Astrocyte (in vitro differentiated cells and primary cell): ENCODE data around the gene SCCPDH. TPM values are rescaled to one million over a fixed set of nuclear protein-coding genes. Genes with fewer than 3 reads are reported as not detected.

ENCODE experiments used
- DNase-seq: peaks from one replicate; pipeline ENCODE4 v3.0.0-alpha.2; 2010; ENCODE audit warnings: low read depth
- FAIRE-seq: peaks from 2 replicates; lab custom pipeline; 2011; peaks lifted over from hg19 to GRCh38; lab: Jason Lieb, UNC
- H2AFZ ChIP-seq: 2 replicates; pipeline ENCODE4 v1.6.0; 2012; ENCODE audit warnings: low read depth, low read length, inconsistent platforms
- H3K27ac ChIP-seq: 2 replicates; pipeline ENCODE4 v1.5.1; 2011; ENCODE audit warnings: low read depth, low read length, inconsistent platforms
- H3K27me3 ChIP-seq: 2 replicates; pipeline ENCODE4 v1.6.0; 2011; ENCODE audit warnings: low read length, inconsistent platforms; ENCODE audit not compliant: insufficient read depth
- H3K36me3 ChIP-seq: 2 replicates; pipeline ENCODE4 v1.5.1; 2011; ENCODE audit warnings: low read length, inconsistent platforms; ENCODE audit not compliant: insufficient read depth
- H3K4me1 ChIP-seq: 2 replicates; pipeline ENCODE4 v1.5.1; 2011; ENCODE audit warnings: low read length, inconsistent platforms; ENCODE audit not compliant: insufficient read depth
- H3K4me2 ChIP-seq: 2 replicates; pipeline ENCODE4 v1.6.0; 2012; ENCODE audit warnings: low read length, inconsistent platforms
- H3K4me3 ChIP-seq: 2 replicates; pipeline ENCODE4 v1.5.1; 2011; ENCODE audit warnings: low read depth, mild to moderate bottlenecking, low read length, inconsistent platforms; ENCODE audit not compliant: insufficient read depth
- H3K79me2 ChIP-seq: 2 replicates; pipeline ENCODE4 v1.6.0; 2012; ENCODE audit warnings: mild to moderate bottlenecking, low read length, inconsistent platforms; ENCODE audit not compliant: insufficient read depth
- H3K9ac ChIP-seq: 2 replicates; pipeline ENCODE4 v1.6.0; 2012; ENCODE audit warnings: mild to moderate bottlenecking, low read length, inconsistent platforms
- H3K9me3 ChIP-seq: 2 replicates; pipeline ENCODE4 v1.5.1; 2012; ENCODE audit warnings: low read depth, mild to moderate bottlenecking, low read length, inconsistent platforms; ENCODE audit not compliant: insufficient read depth
- H4K20me1 ChIP-seq: 2 replicates; pipeline ENCODE4 v1.6.0; 2012; ENCODE audit warnings: low read length, inconsistent platforms; ENCODE audit not compliant: insufficient read depth
- H3K27ac Mint-ChIP-seq: one replicate; pipeline ENCODE4 v1.8.0; 2021; ENCODE audit warnings: mild to moderate bottlenecking, mixed read lengths; ENCODE audit not compliant: unreplicated experiment
- H3K27me3 Mint-ChIP-seq: one replicate; pipeline ENCODE4 v1.8.0; 2021; ENCODE audit warnings: low read depth, mixed read lengths; ENCODE audit not compliant: unreplicated experiment
- H3K36me3 Mint-ChIP-seq: one replicate; pipeline ENCODE4 v1.8.0; 2021; ENCODE audit warnings: low read depth, mixed read lengths; ENCODE audit not compliant: unreplicated experiment
- H3K4me1 Mint-ChIP-seq: one replicate; pipeline ENCODE4 v1.8.0; 2021; ENCODE audit warnings: low read depth, mixed read lengths; ENCODE audit not compliant: unreplicated experiment
- H3K4me3 Mint-ChIP-seq: one replicate; pipeline ENCODE4 v1.8.0; 2021; ENCODE audit warnings: mild to moderate bottlenecking, moderate library complexity, mixed read lengths; ENCODE audit not compliant: unreplicated experiment
- H3K9me3 Mint-ChIP-seq: one replicate; pipeline ENCODE4 v1.8.0; 2021; ENCODE audit warnings: mild to moderate bottlenecking, mixed read lengths; ENCODE audit not compliant: unreplicated experiment
- EZH2 ChIP-seq: IDR thresholded peaks from 2 replicates; pipeline ENCODE4 v1.6.1; 2012; ENCODE audit warnings: mild to moderate bottlenecking, low read length, inconsistent platforms; ENCODE audit not compliant: insufficient read depth
- total RNA-seq: library from RNA; stranded (reverse); gene quantifications from 2 replicates; pipeline ENCODE4 v1.2.1, GENCODE V29; 2021
- TF ChIP-seq, protein P1 (sequence below): IDR thresholded peaks from 2 replicates; pipeline ENCODE4 v1.5.1; 2011; ENCODE audit warnings: low read depth, mild to moderate bottlenecking, inconsistent platforms, low read length, moderate library complexity; ENCODE audit not compliant: insufficient read depth

Gene SCCPDH
- total RNA-seq, 1 donor from 2014 or later = 25.0 TPM

DNA sequence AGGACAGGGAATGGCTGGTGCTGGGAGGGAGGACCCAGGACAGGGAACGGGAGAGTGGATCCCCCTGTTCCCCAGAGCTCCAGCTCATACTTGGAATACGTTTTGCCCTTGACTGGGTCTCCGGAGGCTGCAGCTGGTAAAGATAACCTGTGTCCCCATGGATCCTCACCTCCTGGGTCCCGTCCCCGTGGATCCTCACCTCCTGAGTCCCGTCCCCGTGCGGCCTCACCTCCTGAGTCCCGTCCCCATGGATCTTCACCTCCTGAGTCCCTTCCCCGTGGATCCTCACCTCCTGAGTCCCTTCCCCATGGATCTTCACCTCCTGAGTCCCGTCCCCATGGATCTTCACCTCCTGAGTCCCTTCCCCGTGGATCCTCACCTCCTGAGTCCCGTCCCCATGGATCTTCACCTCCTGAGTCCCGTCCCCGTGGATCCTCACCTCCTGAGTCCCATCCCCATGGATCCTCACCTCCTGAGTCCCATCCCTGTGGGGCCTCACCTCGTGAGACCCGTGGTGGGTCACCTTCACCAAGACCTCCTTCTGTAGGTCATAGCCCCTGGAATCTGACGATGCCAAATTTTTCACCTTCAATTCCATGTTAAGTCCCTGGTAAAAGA is 61.4 kb downstream of the SCCPDH start:
- Histone ChIP-seq H2AFZ (no peak overlapping the region), H4K20me1 (no peaks in the 10 kb centered on the region), H3K9ac (no peak overlapping the region), H3K9me3 (no peaks in the 10 kb centered on the region), H3K27me3 (no peaks in the 10 kb centered on the region), H3K4me3 (no peak overlapping the region), H3K4me2 (peak overlapping the region; percentile 6), H3K27ac (no peak overlapping the region), H3K4me1 (peaks cover 4% of the 10 kb centered on the region), H3K79me2 (no peaks in the 10 kb centered on the region), H3K36me3 (peaks cover under 1% of the 10 kb centered on the region)
- Mint-ChIP-seq H3K27me3 (peaks cover 13% of the 10 kb centered on the region), H3K4me3 (no peak overlapping the region), H3K4me1 (peaks cover 5% of the 10 kb centered on the region), H3K27ac (no peak overlapping the region), H3K36me3 (peaks cover 23% of the 10 kb centered on the region), H3K9me3 (no peaks in the 10 kb centered on the region)
- DNase-seq (no peak), FAIRE-seq (no peak)
- no peak for TF ChIP-seq EZH2
- TF ChIP-seq, protein P1, sequence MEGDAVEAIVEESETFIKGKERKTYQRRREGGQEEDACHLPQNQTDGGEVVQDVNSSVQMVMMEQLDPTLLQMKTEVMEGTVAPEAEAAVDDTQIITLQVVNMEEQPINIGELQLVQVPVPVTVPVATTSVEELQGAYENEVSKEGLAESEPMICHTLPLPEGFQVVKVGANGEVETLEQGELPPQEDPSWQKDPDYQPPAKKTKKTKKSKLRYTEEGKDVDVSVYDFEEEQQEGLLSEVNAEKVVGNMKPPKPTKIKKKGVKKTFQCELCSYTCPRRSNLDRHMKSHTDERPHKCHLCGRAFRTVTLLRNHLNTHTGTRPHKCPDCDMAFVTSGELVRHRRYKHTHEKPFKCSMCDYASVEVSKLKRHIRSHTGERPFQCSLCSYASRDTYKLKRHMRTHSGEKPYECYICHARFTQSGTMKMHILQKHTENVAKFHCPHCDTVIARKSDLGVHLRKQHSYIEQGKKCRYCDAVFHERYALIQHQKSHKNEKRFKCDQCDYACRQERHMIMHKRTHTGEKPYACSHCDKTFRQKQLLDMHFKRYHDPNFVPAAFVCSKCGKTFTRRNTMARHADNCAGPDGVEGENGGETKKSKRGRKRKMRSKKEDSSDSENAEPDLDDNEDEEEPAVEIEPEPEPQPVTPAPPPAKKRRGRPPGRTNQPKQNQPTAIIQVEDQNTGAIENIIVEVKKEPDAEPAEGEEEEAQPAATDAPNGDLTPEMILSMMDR = no peak

DNA sequence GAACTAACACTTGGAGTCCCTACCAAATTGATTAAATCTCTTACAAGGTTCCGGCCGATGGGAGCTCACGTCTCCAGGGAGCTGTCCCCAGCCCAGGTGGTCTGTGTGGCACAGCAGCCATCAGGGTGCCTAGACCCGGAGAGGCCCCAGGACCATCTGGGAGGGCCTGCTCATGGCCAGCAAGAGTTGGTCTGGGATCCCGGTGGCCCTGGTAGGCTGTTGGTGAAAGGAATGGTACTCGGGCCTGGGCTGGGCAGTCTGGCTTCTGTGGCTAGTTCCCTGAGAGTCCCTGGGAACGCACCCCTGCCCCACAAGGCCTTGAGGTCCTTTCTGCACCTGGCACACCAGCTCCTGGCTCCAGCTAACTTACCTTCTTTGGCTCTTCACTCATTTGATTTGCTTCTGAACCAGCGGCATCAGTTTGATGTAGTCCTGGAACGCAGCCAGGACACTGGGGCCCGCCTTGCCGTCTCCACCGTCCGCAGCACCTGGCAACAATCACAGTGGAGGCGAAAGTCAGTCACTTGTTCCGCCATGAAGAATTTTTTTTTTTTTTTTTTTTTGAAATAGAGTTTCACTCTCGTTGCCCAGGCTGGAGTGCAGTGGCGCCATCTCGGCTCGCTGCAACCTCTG is 62.5 kb downstream of the SCCPDH start:
- Mint-ChIP-seq H3K27me3 (peaks cover 15% of the 10 kb centered on the region), H3K9me3 (no peaks in the 10 kb centered on the region), H3K27ac (no peak overlapping the region), H3K36me3 (peaks cover 13% of the 10 kb centered on the region), H3K4me1 (peaks cover 3% of the 10 kb centered on the region), H3K4me3 (no peak overlapping the region)
- no peak overlapping the region for H3K27ac ChIP-seq
- FAIRE-seq (no peak), DNase-seq (no peak)
- H3K36me3 ChIP-seq = no peaks in the 10 kb centered on the region
- peaks cover 4% of the 10 kb centered on the region for H3K4me1 ChIP-seq
- no peak overlapping the region for H3K4me2 ChIP-seq
- no peaks in the 10 kb centered on the region for H3K9me3 ChIP-seq
- no peak overlapping the region for H3K4me3 ChIP-seq
- H3K27me3 ChIP-seq = no peaks in the 10 kb centered on the region
- H3K9ac ChIP-seq = no peak overlapping the region
- no peaks in the 10 kb centered on the region for H3K79me2 ChIP-seq
- no peaks in the 10 kb centered on the region for H4K20me1 ChIP-seq
- H2AFZ ChIP-seq = no peak overlapping the region
- no peak for TF ChIP-seq EZH2
- TF ChIP-seq, protein P1 = no peak
